GM19328 (cell line): ENCODE measurements around the gene CTBP1.
A peak's percentile ranks its signal among the peaks of the same experiment; 100 is the strongest.
"Not testable (repeated sequence)": the region's sequence is repeated elsewhere in the genome, so short reads cannot be mapped to it uniquely, and the experiment has no call there.

Source experiments
- ATAC-seq: cut with Tn5 transposase; IDR thresholded peaks from one replicate; pipeline ENCODE4 v1.9.1; 2021; ENCODE audit warnings: mild to moderate bottlenecking, moderate library complexity; ENCODE audit not compliant: unreplicated experiment

Gene CTBP1

DNA sequence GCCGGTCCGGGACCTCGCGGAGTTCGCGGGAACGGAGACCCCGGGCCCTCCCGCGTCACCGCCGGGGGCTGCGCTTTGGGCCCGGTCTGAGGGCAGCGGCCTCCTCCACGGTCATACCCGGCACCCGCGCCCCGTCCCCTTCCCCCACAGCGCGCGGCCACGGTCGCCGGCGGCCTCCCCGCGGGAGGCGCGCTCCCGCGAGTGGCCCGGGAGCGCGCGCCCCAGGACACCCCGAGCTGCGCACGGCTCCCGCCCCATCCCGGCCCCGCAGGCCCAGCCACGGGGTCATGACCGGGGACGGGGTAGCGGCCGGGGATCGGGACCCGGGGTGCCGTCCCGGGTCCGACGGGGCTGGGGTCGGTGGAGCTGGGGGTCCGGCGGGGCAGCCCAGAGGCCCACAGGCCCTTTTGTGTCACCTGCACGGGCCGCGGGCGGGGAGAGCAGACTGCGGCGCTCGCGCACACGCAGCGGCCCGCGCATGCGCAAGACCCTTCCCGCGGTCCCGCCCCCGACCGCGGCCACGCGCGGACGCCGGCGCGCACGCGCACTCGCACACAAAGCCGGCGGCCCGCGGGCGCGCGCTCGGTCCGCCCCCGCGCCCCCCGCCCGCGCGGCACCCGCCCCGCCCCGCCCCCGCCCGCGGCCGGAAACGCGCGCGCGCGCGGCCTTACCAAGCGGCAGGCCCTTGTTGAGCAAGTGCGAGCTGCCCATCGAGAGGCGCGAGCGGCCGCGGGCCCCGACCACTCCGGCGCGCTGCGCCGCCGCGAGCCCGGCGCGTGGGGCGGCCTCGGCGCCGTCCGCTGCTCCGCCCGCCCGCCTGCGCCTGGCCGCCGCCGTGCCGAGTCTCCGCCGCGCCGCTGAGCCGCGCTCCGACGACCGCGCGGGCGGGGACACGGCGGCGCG is at the start of gene CTBP1:
CTBP1 (minus strand) TSS at position 886 of the 903 bp plus-strand sequence. CDS start 7,799 bp downstream, outside the sequence.
- peak; percentile 42 for ATAC-seq

GRCh38 chr4:1298461-1298860 is 49.5 kb upstream of the CTBP1 start:
- no peak for ATAC-seq

DNA sequence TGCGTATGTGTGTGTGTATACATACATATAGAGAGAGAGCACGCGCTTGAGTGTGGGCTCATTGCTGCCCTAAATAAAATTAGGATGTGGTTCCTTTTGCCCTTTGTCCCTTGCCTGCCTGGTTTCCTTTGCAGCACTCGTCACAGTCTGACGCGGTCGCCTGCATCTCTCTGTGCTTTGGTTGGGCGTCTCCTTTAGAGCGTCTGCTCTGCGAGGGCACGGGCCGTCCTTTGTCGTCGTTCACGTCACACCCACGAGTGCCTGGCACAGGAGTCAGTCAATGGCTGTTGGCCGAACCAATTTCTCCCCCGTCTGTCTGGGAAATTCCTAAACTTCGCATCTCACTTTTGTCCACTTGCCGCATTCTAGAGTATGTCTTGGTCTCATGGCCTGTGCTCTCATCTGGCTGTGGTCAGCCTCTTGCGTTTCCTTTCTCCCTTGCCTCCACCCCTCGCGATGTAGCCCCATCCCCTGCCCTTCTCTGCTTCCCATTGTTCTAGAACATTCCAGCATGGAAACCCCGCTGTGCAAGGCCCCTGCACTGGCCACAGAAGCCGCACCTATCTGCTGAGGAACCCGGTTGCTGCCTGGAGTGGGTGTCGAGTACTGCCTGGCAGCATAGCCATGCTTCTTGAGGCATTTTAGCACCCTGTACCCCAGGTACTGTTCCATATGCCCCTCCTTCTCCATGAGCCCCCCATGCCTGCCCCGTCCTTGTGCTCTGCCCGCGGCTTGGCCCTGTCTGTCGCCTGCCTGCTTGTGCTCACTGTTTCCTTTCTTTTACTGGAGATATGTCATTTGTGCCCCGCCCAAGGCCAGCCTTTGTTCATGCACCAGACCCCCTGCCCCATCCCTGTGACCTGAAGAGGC is 48.8 kb upstream of the CTBP1 start:
- no peak for ATAC-seq

DNA sequence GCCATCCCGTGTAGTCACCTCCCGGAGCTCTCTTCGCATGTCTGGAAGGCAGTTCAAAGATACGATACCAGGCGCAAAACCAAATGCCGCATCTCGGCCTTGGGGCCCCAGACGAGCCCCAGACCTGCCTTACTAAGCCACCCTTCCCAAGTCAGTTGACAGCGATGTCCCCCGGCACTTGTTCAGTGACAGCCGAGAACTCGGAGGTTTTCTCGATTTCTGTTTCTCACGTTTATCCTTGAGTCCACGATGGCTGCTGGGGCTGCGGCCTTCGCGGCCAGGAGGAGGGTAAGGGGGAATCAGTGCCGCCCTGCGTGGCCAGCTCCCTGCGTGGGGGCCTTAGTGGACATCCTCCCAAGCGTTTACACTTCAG is 48.1 kb upstream of the CTBP1 start:
- no peak for ATAC-seq

DNA sequence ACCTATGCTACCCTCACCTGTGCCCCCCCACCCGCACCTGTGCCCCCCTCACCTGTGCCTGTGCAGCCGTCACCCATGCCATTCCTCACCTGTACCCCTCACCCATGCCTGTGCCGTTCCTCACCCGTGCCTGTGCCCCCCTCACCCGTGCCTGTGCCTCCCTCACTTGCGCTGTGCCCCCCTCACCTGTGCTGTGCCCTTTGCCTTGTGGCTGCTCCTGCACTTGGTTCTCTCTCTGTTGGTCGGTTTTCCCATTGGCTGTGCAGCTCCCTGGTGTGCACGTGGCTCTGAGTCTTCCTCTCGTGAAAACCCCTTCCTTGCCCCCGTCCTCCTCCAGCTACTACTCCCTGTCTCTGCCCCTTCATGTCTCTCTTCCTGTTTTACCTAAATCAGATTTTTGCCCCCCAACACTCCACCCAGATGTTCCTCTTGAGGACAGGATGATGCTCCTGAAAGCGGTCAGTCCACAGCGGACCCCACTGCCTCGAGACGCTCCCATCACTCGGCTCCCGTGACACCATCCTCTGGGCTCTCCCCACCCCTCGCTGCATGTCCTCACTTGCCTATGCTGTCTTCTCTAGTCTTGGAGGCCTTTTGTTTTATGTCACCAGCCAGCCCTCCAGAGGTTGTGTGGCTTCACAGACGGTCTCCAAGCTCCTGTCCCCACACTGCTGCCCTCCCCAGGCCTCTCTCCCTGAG is 47.5 kb upstream of the CTBP1 start:
- ATAC-seq: no peak

DNA sequence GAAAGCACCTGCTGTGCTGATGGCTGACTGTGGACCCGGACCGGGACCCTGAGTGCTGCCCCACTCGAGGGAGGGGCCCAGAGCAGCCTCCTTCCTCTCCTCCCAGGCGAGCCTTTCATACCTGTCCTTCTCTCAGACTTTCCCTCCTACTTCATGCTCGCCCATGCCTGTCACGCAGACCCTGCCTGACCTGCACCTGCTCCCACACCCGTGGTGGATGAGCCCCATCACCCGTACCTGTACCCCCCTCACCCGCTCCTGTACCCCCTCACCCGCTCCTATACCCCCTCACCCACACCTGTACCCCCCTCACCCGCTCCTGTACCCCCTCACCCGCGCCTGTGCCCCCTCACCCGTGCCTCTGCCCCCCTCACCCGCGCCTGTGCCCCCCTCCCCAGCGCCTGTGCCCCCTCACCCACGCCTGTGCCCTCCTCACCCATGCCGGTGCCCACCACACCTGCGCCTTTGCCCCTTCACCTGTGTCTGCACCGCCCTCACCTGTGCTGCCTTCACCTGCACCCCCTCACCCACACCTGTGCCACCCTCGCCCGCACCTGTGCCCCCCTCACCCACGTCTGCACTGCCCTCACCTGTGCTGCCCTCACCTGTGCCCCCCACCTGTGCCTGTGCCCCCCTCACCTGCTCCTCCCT is 46.6 kb upstream of the CTBP1 start:
- ATAC-seq: no peak

GRCh38 chr4:1294891-1295290 is 46.0 kb upstream of the CTBP1 start:
- no peak for ATAC-seq

DNA sequence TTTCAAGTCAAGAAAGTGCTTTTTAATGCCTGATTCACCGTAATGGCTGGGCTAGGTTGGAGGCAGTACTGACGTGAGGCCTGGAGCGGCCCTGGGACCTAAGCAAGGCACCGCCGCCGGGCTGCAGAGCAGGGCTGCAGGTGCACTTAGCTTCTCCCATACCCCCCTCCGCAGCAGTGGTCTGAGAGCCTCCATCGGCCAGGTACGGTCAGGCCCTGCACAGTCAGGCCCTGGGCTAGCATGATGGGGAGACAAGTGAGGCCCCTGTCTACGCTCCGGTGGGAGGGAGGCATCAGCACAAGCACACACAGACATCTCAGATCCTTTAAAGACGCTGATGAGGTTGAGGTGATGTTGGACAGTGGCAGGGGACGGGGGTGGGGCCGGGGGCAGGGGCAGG is 45.5 kb upstream of the CTBP1 start:
- no peak for ATAC-seq

DNA sequence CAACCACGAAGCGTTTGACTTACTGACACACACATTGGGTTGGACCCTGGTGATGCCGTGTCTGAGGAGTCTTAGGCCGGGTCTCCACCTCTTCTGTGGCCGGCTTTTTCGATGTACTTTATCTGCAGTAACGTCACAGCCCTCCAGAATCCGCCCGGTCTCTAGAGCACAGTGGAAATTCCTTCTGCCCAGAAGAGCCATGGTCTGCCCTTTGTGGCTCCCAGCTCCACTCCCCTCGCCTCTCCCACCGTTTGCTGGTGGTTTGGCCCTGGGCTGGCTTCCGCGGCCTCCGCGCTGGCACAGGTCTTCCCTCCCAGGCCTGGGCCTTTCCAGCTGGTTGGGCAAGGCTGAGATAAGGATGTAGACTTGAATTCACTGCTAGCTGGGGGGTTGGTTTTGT is 45.1 kb upstream of the CTBP1 start:
- ATAC-seq: no peak

GRCh38 chr4:1293531-1293941 is 44.6 kb upstream of the CTBP1 start:
- ATAC-seq: no peak

DNA sequence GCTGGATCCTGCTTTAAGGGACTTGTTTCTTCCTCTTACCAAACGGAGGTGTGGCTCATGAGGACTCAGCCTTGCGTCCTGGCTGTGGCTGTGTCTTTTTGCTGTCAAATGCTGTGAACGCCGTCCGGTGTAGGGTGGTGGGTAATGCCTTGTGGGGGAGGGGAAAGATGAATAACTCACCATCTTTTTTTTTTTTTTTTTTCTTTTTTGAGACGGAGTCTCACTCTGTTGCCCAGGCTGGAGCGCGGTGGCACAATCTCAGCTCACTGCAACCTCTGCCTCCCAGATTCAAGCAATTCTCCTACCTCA is 43.7 kb upstream of the CTBP1 start:
- ATAC-seq: not testable (repeated sequence)

DNA sequence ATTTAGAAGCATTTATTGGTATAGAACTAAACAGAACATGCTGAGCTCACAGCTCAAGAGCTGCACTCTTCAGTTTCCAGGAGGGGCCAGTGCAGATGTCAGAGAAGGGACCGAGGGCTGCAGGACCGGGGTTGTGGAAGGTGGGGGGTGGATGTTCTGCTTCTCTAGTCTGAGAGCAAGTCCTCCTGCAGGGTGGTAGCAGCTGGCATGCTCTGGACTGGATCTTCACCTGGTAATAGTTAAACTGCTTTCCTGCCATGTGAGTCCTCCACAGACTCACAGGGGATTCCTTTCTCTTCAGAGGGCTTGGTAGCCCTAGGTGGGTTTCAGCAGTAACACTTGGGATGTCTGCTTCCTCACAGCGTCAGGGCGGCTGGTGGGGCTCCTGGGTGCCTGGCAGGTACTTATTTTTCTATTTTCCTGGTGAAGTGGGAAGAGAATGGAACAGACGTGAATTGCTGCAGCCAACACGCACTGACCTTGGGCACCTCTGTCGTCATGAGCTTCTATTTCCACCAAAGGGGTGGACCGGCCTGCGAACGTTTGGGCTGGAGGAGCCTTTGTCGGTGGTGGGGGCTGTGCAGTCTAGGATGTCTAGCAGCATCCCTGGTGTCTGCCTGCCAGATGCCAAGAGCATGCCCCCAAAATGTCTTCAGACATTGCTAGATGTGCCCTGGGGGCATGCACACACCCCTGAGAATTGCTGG is 43.2 kb upstream of the CTBP1 start:
- no peak for ATAC-seq

- no peak for ATAC-seq
Observed at GRCh38 chr4:1291091-1291490, 42.2 kb upstream of the CTBP1 start.

- ATAC-seq: no peak
Observed at GRCh38 chr4:1290165-1290977, 41.4 kb upstream of the CTBP1 start.

DNA sequence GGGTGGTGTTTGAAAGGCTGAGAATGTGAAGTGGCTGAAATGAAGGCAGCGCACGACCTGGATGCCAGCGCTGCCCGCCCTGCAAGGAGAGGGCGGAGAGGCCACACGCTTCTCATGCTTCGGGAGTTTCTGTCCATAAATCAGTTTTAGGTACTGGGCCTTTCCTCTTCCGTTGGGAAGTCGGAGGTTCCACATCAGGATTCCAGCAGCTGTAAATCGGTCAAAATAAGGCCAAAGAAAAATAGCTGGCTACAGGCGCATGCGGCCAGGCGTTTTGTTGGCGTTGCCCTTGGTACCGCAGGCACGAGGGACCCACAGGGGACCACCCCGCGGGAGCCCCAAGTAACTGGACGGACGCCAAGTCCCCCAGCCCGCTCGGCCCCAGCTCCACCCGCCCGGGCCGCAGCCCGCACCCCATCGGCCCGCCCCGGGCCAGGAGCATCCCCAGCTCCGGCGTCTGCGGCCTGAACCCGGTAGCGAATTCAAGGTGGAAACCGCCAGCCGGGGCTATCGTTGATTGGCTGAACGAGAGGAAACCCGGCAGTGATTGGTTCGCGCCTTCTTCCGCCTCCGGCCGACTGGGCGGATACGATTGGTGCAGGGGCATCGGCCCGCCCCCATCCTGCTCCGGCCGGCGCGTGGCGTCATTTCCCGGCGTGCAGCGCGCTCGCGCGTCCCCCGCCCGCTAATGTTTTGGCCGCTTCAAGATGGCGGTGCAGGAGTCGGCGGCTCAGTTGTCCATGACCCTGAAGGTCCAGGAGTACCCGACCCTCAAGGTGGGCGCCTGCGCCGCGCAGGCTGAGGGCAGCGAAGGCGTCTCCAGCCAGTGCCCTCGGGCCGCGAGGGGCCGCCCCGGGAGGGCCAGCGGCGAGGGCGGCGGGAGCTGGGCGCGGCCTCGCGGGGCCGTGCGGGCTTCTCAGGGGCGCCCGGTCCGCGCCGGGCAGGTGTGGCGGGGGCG is 40.6 kb upstream of the CTBP1 start, which contains the start of gene MAEA:
MAEA (plus strand) TSS at position 685 of the 958 bp plus-strand sequence; CDS start at position 708, 23 bp downstream.
- peak; percentile 97 for ATAC-seq

- ATAC-seq: no peak
Observed at GRCh38 chr4:1288786-1289185, 39.9 kb upstream of the CTBP1 start.

DNA sequence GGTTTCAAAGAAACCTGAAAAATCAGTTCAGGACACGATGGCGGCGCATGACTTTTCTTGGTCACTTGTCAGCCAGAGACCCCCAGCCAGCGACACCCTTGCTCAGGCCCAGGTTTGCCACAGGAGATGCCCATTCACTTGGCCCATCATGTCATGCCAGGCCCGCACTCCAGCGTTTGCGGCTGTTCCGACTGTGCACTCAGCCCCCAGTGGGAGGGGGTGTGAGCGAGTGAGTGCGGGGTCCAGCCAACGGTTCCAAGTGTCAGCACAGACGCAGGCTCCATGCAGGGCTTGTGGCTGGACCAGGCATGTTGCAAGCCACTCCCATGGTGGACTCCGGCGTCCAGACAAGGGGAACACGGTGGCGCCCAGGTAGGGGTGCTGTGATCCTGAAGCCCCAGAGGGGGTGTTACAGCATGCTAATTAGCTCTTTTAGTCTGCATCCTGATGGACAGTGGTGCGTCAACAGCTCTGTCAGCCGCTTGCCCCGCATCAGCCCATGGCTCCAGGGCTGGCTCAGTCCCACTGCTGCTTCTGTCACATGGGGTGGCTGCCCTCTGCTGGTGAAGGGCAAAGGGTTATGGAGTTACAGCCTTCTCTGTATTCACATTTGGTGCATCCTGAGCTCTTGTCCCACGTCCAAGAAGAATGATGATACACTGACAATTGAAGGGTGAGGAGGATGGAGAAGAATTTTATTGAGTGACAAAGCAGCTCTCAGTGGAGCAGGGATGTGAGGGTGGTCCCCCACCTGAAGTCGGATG is 37.0 kb upstream of the CTBP1 start:
- ATAC-seq: no peak
